HEK293 (cell line): ENCODE results near the gene EVPLL.
"Not testable (repeated sequence)": the region's sequence is repeated elsewhere in the genome, so short reads cannot be mapped to it uniquely, and the experiment has no call there.

Experiments used
- CTCF ChIA-PET: fragments of 350-600 bp; formaldehyde crosslinking; extraction: SDS; loops from one replicate; lab custom pipeline; 2021; ENCODE audit warnings: antibody characterized with exemption; lab: Yijun Ruan, JAX
- POLR2A ChIA-PET: fragments of 300-600 bp; formaldehyde crosslinking; extraction: SDS; loops from one replicate; lab custom pipeline; 2020; ENCODE audit warnings: antibody characterized with exemption, inconsistent platforms; lab: Yijun Ruan, JAX
- H3K27ac ChIP-seq: fragments of 200-500 bp; sonication (Bioruptor generic); 2 replicates; pipeline ENCODE4 v1.5.1; 2014; ENCODE audit warnings: low read depth, low read length, control low read depth, inconsistent platforms; ENCODE audit errors: extremely low read depth
- H3K36me3 ChIP-seq, 2 experiments: fragments of 200-500 bp in 1 of 2; sonication (Bioruptor generic) in 1 of 2; 1 replicate in 1 of 2; 2 replicates in 1 of 2; pipeline ENCODE4 v1.5.1; 2014 to 2017; ENCODE audit warnings: inconsistent platforms in 2 of 2, low read length in 2 of 2; ENCODE audit not compliant: control insufficient read depth in 2 of 2, insufficient read depth in 1 of 2
- H3K4me1 ChIP-seq: fragments of 200-500 bp; sonication (Bioruptor generic); 2 replicates; pipeline ENCODE4 v1.5.1; 2014; ENCODE audit warnings: mild to moderate bottlenecking, low read length, inconsistent platforms; ENCODE audit not compliant: control insufficient read depth, insufficient read depth
- H3K4me3 ChIP-seq: 2 replicates; pipeline ENCODE4 v1.5.1; 2011; ENCODE audit warnings: low read depth, mild to moderate bottlenecking, control low read depth, low read length, moderate library complexity
- H3K9me3 ChIP-seq: fragments of 200-500 bp; sonication (Bioruptor generic); 2 replicates; pipeline ENCODE4 v1.5.1; 2014; ENCODE audit warnings: low read depth, low read length, inconsistent platforms; ENCODE audit not compliant: control insufficient read depth, insufficient read depth
- BCL11B ChIP-seq: fragments of 450-650 bp; formaldehyde crosslinking; IDR thresholded peaks from 2 replicates; pipeline ENCODE4 v1.5.1; 2016; ENCODE audit warnings: low read depth, missing biosample characterization, missing genetic modification characterization
- GLI4 ChIP-seq: fragments of 450-650 bp; formaldehyde crosslinking; IDR thresholded peaks from 2 replicates; pipeline ENCODE4 v1.5.1; 2016; ENCODE audit warnings: missing biosample characterization, missing genetic modification characterization
- KLF10 ChIP-seq: fragments of 450-650 bp; IDR thresholded peaks from 2 replicates; pipeline ENCODE4 v1.5.1; 2018; ENCODE audit warnings: missing biosample characterization, mild to moderate bottlenecking, missing genetic modification characterization
- MYNN ChIP-seq: fragments of 450-650 bp; formaldehyde crosslinking; IDR thresholded peaks from 2 replicates; pipeline ENCODE4 v1.5.1; 2016; ENCODE audit warnings: missing biosample characterization, missing genetic modification characterization, borderline replicate concordance
- REST ChIP-seq: fragments of 450-650 bp; formaldehyde crosslinking; IDR thresholded peaks from 2 replicates; pipeline ENCODE4 v1.5.1; 2016; ENCODE audit warnings: missing biosample characterization, missing genetic modification characterization
- SALL2 ChIP-seq: fragments of 450-650 bp; formaldehyde crosslinking; IDR thresholded peaks from 2 replicates; pipeline ENCODE4 v1.5.0; 2017; ENCODE audit warnings: missing biosample characterization, mild to moderate bottlenecking, missing genetic modification characterization, borderline replicate concordance
- ZNF146 ChIP-seq: fragments of 450-650 bp; formaldehyde crosslinking; IDR thresholded peaks from 2 replicates; pipeline ENCODE4 v1.5.1; 2016; ENCODE audit warnings: missing biosample characterization, missing genetic modification characterization
- ZNF16 ChIP-seq: fragments of 450-650 bp; formaldehyde crosslinking; IDR thresholded peaks from 2 replicates; pipeline ENCODE4 v1.5.1; 2016; ENCODE audit warnings: low read depth, missing biosample characterization, missing genetic modification characterization
- ZNF184 ChIP-seq: fragments of 450-650 bp; IDR thresholded peaks from 2 replicates; pipeline ENCODE4 v1.5.1; 2018; ENCODE audit warnings: missing biosample characterization, mild to moderate bottlenecking, missing genetic modification characterization
- ZNF341 ChIP-seq: fragments of 450-650 bp; formaldehyde crosslinking; IDR thresholded peaks from 2 replicates; pipeline ENCODE4; 2016; ENCODE audit warnings: low read depth, missing biosample characterization, missing genetic modification characterization
- ZNF423 ChIP-seq: fragments of 450-650 bp; formaldehyde crosslinking; IDR thresholded peaks from 2 replicates; pipeline ENCODE4 v1.5.1; 2016; ENCODE audit warnings: missing biosample characterization, missing genetic modification characterization
- ZNF521 ChIP-seq: fragments of 450-650 bp; formaldehyde crosslinking; IDR thresholded peaks from 2 replicates; pipeline ENCODE4 v1.5.1; 2017; ENCODE audit warnings: missing biosample characterization, mild to moderate bottlenecking, missing genetic modification characterization
- ZNF544 ChIP-seq: fragments of 450-650 bp; formaldehyde crosslinking; IDR thresholded peaks from 2 replicates; pipeline ENCODE4 v1.5.0; 2017; ENCODE audit warnings: missing biosample characterization, missing genetic modification characterization
- ZNF596 ChIP-seq: fragments of 450-650 bp; IDR thresholded peaks from 2 replicates; pipeline ENCODE4 v1.5.0; 2018; ENCODE audit warnings: missing biosample characterization, mild to moderate bottlenecking, missing genetic modification characterization, moderate library complexity
- ZNF610 ChIP-seq: fragments of 450-650 bp; formaldehyde crosslinking; IDR thresholded peaks from 2 replicates; pipeline ENCODE4 v1.5.1; 2016; ENCODE audit warnings: missing biosample characterization, missing genetic modification characterization, borderline replicate concordance
- ZNF621 ChIP-seq: fragments of 450-650 bp; formaldehyde crosslinking; IDR thresholded peaks from 2 replicates; pipeline ENCODE4 v1.5.1; 2017; ENCODE audit warnings: missing biosample characterization, missing genetic modification characterization
- ZNF639 ChIP-seq: fragments of 450-650 bp; formaldehyde crosslinking; IDR thresholded peaks from 2 replicates; pipeline ENCODE4 v1.5.1; 2016; ENCODE audit warnings: missing biosample characterization, missing genetic modification characterization
- ZNF768 ChIP-seq: fragments of 450-650 bp; formaldehyde crosslinking; IDR thresholded peaks from 2 replicates; pipeline ENCODE4 v1.5.1; 2018; ENCODE audit warnings: missing biosample characterization, mild to moderate bottlenecking, missing genetic modification characterization
- ZNF776 ChIP-seq: fragments of 450-650 bp; formaldehyde crosslinking; IDR thresholded peaks from 2 replicates; pipeline ENCODE4 v1.5.0; 2017; ENCODE audit warnings: missing biosample characterization, missing genetic modification characterization, borderline replicate concordance
- TF ChIP-seq, protein P1 (sequence below): fragments of 450-650 bp; formaldehyde crosslinking; IDR thresholded peaks from 2 replicates; pipeline ENCODE4 v1.5.1; 2016; ENCODE audit warnings: missing biosample characterization, missing genetic modification characterization

EVPLL gene

GRCh38 chr17:18338158-18338557 lies 39.4 kb upstream of the EVPLL start:
- H3K9me3 ChIP-seq, H3K4me3 ChIP-seq, H3K4me1 ChIP-seq, H3K27ac ChIP-seq, POLR2A ChIA-PET: not testable (repeated sequence)
- H3K36me3 ChIP-seq: peaks cover 38 to 70% of the 10 kb centered on the region in 2 experiments
- CTCF ChIA-PET: interaction anchor here (0.7 kb wide), 1 partner anchor 81 kb away, joined by 3 read pairs; no protein-coding TSS in a partner anchor

- H3K27ac ChIP-seq: no peak overlapping the region
- peaks cover 51 to 75% of the 10 kb centered on the region in 2 experiments for H3K36me3 ChIP-seq
- TF ChIP-seq ZNF776: no peak
- no peak for TF ChIP-seq ZNF146 (tag by site-specific recombination)
- TF ChIP-seq MYNN: no peak
- no peak for TF ChIP-seq SALL2 (tag by site-specific recombination)
- no peak for TF ChIP-seq GLI4 (tag by site-specific recombination)
- no peaks in the 10 kb centered on the region for H3K4me1 ChIP-seq
- H3K4me3 ChIP-seq: no peak overlapping the region
- H3K9me3 ChIP-seq: no peaks in the 10 kb centered on the region
- POLR2A ChIA-PET: no interaction called here
- CTCF ChIA-PET: no interaction called here
Measured at GRCh38 chr17:18339933-18340332, 37.6 kb upstream of the EVPLL start.

DNA sequence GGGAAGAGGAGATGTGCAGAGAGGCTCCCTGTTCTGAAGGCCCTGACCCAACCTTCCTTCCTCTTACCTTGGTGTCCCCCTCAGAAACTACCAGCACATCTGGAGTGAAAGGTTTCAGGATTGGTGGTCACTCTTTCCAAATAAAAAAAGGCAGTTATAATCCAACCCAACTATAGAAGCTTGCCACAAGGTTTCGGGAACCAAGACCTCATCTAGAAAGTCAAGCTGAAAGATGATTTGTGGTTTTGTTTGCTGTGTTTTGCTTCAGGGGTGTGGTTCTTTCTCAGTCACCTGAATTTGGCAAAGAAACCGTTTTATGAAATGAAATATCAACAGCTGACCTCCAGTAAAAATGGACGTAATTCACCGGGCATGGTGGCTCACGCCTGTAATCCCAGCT lies 33.6 kb upstream of the EVPLL start:
- Histone ChIP-seq H3K9me3 (no peaks in the 10 kb centered on the region), H3K4me3 (no peak overlapping the region), H3K4me1 (no peaks in the 10 kb centered on the region), H3K36me3 (peaks cover 79 to 92% of the 10 kb centered on the region in 2 experiments), H3K27ac (no peak overlapping the region)
- POLR2A ChIA-PET: no interaction called here
- no peak for TF ChIP-seq ZNF768 (tag by site-specific recombination)
- TF ChIP-seq ZNF184 (tag by site-specific recombination): no peak
- TF ChIP-seq ZNF596 (tag by site-specific recombination): no peak
- TF ChIP-seq ZNF16 (tag by site-specific recombination): no peak
- no peak for TF ChIP-seq ZNF544
- no peak for TF ChIP-seq ZNF639 (tag by site-specific recombination)
- CTCF ChIA-PET: interaction anchor here (0.6 kb wide), 1 partner anchor 554 kb away, joined by 4 read pairs; no protein-coding TSS in a partner anchor

GRCh38 chr17:18353541-18353940 lies 24.0 kb upstream of the EVPLL start:
- ChIA-PET CTCF (interaction anchor here (1.2 kb wide), 1 partner anchor 8 kb away, joined by 6 read pairs; no protein-coding TSS in a partner anchor), POLR2A (no interaction called here)
- peaks cover 60 to 75% of the 10 kb centered on the region in 2 experiments for H3K36me3 ChIP-seq
- no peaks in the 10 kb centered on the region for H3K9me3 ChIP-seq
- H3K4me1 ChIP-seq: no peaks in the 10 kb centered on the region
- no peak overlapping the region for H3K27ac ChIP-seq
- H3K4me3 ChIP-seq: no peak overlapping the region
- no peak for TF ChIP-seq ZNF621 (tag by site-specific recombination)
- TF ChIP-seq, protein P1, sequence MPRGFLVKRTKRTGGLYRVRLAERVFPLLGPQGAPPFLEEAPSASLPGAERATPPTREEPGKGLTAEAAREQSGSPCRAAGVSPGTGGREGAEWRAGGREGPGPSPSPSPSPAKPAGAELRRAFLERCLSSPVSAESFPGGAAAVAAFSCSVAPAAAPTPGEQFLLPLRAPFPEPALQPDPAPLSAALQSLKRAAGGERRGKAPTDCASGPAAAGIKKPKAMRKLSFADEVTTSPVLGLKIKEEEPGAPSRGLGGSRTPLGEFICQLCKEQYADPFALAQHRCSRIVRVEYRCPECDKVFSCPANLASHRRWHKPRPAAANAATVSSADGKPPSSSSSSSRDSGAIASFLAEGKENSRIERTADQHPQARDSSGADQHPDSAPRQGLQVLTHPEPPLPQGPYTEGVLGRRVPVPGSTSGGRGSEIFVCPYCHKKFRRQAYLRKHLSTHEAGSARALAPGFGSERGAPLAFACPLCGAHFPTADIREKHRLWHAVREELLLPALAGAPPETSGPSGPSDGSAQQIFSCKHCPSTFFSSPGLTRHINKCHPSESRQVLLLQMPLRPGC: no peak

- Histone ChIP-seq H3K36me3 (peaks cover 64 to 68% of the 10 kb centered on the region in 2 experiments), H3K4me1 (no peaks in the 10 kb centered on the region), H3K27ac (no peak overlapping the region), H3K9me3 (no peaks in the 10 kb centered on the region), H3K4me3 (no peak overlapping the region)
- CTCF ChIA-PET: no interaction called here
- POLR2A ChIA-PET: no interaction called here
- TF ChIP-seq KLF10 (tag by site-specific recombination) (no peak), ZNF521 (tag by site-specific recombination) (no peak), REST (tag by site-specific recombination) (no peak), ZNF610 (tag by site-specific recombination) (no peak), ZNF423 (tag by site-specific recombination) (no peak), BCL11B (tag by site-specific recombination) (no peak), ZNF341 (tag by site-specific recombination) (no peak)
Measured at GRCh38 chr17:18356624-18357023, 21.0 kb upstream of the EVPLL start.
